HEK293 (cell line): ENCODE measurements around the gene NUF2.
A peak's percentile ranks its signal among the peaks of the same experiment; 100 is the strongest.

ENCODE experiments used
- GLIS2 ChIP-seq: fragments of 450-650 bp; formaldehyde crosslinking; IDR thresholded peaks from 2 replicates; pipeline ENCODE4 v1.5.1; 2016; ENCODE audit warnings: missing biosample characterization, missing genetic modification characterization
- KLF16 ChIP-seq: fragments of 450-650 bp; formaldehyde crosslinking; IDR thresholded peaks from 2 replicates; pipeline ENCODE4 v1.5.1; 2017; ENCODE audit warnings: missing biosample characterization, missing genetic modification characterization
- TCF7L2 ChIP-seq: IDR thresholded peaks from 2 replicates; pipeline ENCODE4 v1.6.1; 2011; ENCODE audit warnings: low read depth, mild to moderate bottlenecking, inconsistent platforms, low read length, moderate library complexity, borderline replicate concordance
- YY1 ChIP-seq: fragments of 450-650 bp; formaldehyde crosslinking; IDR thresholded peaks from 2 replicates; pipeline ENCODE4 v1.5.1; 2018; ENCODE audit warnings: missing biosample characterization, missing genetic modification characterization
- ZNF10 ChIP-seq: fragments of 450-650 bp; formaldehyde crosslinking; IDR thresholded peaks from 2 replicates; pipeline ENCODE4 v1.5.1; 2017; ENCODE audit warnings: missing biosample characterization, missing genetic modification characterization
- ZNF121 ChIP-seq: fragments of 450-650 bp; formaldehyde crosslinking; IDR thresholded peaks from 2 replicates; pipeline ENCODE4 v1.5.1; 2016; ENCODE audit warnings: missing biosample characterization, missing genetic modification characterization
- ZNF140 ChIP-seq: fragments of 450-650 bp; formaldehyde crosslinking; IDR thresholded peaks from 2 replicates; pipeline ENCODE4 v1.5.1; 2016; ENCODE audit warnings: missing biosample characterization, missing genetic modification characterization
- ZNF169 ChIP-seq: fragments of 450-650 bp; formaldehyde crosslinking; IDR thresholded peaks from 2 replicates; pipeline ENCODE4 v1.5.1; 2016; ENCODE audit warnings: missing biosample characterization, missing genetic modification characterization
- ZNF221 ChIP-seq: fragments of 450-650 bp; formaldehyde crosslinking; IDR thresholded peaks from 2 replicates; pipeline ENCODE4 v1.5.1; 2017; ENCODE audit warnings: missing biosample characterization, missing genetic modification characterization, borderline replicate concordance
- ZNF248 ChIP-seq: fragments of 450-650 bp; formaldehyde crosslinking; IDR thresholded peaks from 2 replicates; pipeline ENCODE4 v1.5.1; 2017; ENCODE audit warnings: missing biosample characterization, missing genetic modification characterization
- ZNF274 ChIP-seq, 2 experiments: fragments of 200-500 bp in 1 of 2; fragments of 450-650 bp in 1 of 2; sonication (Bioruptor generic) in 1 of 2; formaldehyde crosslinking in 1 of 2; IDR thresholded peaks; 2 replicates each; pipeline versions ENCODE4 v1.5.1 to v1.6.1; 2014 to 2016; ENCODE audit warnings: borderline replicate concordance in 1 of 2, inconsistent platforms in 1 of 2, low read length in 1 of 2, missing biosample characterization in 1 of 2, missing genetic modification characterization in 1 of 2
- ZNF292 ChIP-seq: fragments of 450-650 bp; formaldehyde crosslinking; IDR thresholded peaks from 2 replicates; pipeline ENCODE4 v1.5.1; 2016; ENCODE audit warnings: low read depth, missing biosample characterization, missing genetic modification characterization, borderline replicate concordance
- ZNF398 ChIP-seq: fragments of 450-650 bp; formaldehyde crosslinking; IDR thresholded peaks from 2 replicates; pipeline ENCODE4 v1.5.1; 2017; ENCODE audit warnings: missing biosample characterization, missing genetic modification characterization
- ZNF48 ChIP-seq: fragments of 450-650 bp; formaldehyde crosslinking; IDR thresholded peaks from 2 replicates; pipeline ENCODE4 v1.5.1; 2016; ENCODE audit warnings: missing biosample characterization, missing genetic modification characterization
- ZNF560 ChIP-seq: fragments of 450-650 bp; formaldehyde crosslinking; IDR thresholded peaks from 2 replicates; pipeline ENCODE4 v1.5.1; 2017; ENCODE audit warnings: missing biosample characterization, missing genetic modification characterization, borderline replicate concordance
- ZNF639 ChIP-seq: fragments of 450-650 bp; formaldehyde crosslinking; IDR thresholded peaks from 2 replicates; pipeline ENCODE4 v1.5.1; 2016; ENCODE audit warnings: missing biosample characterization, missing genetic modification characterization
- ZNF664 ChIP-seq: fragments of 450-650 bp; formaldehyde crosslinking; IDR thresholded peaks from 2 replicates; pipeline ENCODE4 v1.5.1; 2016; ENCODE audit warnings: missing biosample characterization, missing genetic modification characterization
- ZNF677 ChIP-seq: fragments of 450-650 bp; IDR thresholded peaks from 2 replicates; pipeline ENCODE4 v1.5.0; 2018; ENCODE audit warnings: missing biosample characterization, mild to moderate bottlenecking, missing genetic modification characterization, moderate library complexity
- ZNF747 ChIP-seq: fragments of 450-650 bp; formaldehyde crosslinking; IDR thresholded peaks from 2 replicates; pipeline ENCODE4 v1.5.1; 2016; ENCODE audit warnings: missing biosample characterization, missing genetic modification characterization
- ZNF768 ChIP-seq: fragments of 450-650 bp; formaldehyde crosslinking; IDR thresholded peaks from 2 replicates; pipeline ENCODE4 v1.5.1; 2018; ENCODE audit warnings: missing biosample characterization, mild to moderate bottlenecking, missing genetic modification characterization
- ZNF843 ChIP-seq: fragments of 450-650 bp; formaldehyde crosslinking; IDR thresholded peaks from 2 replicates; pipeline ENCODE4 v1.5.1; 2016; ENCODE audit warnings: missing biosample characterization, missing genetic modification characterization
- TF ChIP-seq, protein P1 (sequence below): fragments of 450-650 bp; formaldehyde crosslinking; IDR thresholded peaks from 2 replicates; pipeline ENCODE4 v1.5.1; 2016; ENCODE audit warnings: missing biosample characterization, missing genetic modification characterization, borderline replicate concordance
- TF ChIP-seq, protein P2 (sequence below): fragments of 450-650 bp; formaldehyde crosslinking; IDR thresholded peaks from 2 replicates; pipeline ENCODE4 v1.5.1; 2017; ENCODE audit warnings: missing biosample characterization, mild to moderate bottlenecking, missing genetic modification characterization, moderate library complexity
- TF ChIP-seq, protein P3 (sequence below): fragments of 450-650 bp; formaldehyde crosslinking; IDR thresholded peaks from 2 replicates; pipeline ENCODE4 v1.5.1; 2016; ENCODE audit warnings: missing biosample characterization, missing genetic modification characterization

The NUF2 gene

DNA sequence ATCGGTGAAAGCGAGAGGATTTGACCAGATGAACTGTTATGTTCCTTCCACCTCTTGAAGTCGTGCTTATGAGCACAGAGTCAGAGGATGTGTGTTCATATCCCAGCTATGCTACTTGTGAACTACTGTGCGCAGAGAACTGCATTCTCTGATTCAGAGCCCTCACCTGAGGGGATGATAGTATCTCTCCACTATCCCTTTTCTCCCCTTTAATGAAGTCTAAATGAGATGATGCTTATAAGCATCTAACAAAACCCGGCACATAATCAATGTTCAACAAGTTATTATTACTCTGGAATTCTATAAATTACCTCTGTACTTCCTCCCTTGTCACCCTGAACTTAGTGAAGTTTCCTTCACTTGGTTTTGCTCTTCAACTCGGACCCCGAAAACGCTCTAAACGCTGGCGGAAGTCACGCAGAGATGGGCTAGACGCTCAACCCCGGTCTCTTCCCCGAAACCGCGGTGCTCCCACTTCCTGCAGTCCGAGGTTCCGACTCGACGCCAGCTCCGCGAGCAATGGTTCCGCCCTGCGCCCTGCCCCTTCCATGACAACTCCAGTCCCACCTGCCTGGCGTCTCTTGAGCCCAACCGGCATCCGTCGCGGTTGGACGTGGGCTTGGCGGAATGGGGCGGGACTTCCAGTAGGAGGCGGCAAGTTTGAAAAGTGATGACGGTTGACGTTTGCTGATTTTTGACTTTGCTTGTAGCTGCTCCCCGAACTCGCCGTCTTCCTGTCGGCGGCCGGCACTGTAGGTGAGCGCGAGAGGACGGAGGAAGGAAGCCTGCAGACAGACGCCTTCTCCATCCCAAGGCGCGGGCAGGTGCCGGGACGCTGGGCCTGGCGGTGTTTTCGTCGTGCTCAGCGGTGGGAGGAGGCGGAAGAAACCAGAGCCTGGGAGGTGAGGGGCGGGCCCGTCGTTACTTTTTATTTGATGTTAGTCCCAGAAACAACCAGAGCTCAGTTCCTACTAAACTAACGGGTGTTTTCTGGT, at the start of gene NUF2 (continued):
- TF ChIP-seq, protein P1, sequence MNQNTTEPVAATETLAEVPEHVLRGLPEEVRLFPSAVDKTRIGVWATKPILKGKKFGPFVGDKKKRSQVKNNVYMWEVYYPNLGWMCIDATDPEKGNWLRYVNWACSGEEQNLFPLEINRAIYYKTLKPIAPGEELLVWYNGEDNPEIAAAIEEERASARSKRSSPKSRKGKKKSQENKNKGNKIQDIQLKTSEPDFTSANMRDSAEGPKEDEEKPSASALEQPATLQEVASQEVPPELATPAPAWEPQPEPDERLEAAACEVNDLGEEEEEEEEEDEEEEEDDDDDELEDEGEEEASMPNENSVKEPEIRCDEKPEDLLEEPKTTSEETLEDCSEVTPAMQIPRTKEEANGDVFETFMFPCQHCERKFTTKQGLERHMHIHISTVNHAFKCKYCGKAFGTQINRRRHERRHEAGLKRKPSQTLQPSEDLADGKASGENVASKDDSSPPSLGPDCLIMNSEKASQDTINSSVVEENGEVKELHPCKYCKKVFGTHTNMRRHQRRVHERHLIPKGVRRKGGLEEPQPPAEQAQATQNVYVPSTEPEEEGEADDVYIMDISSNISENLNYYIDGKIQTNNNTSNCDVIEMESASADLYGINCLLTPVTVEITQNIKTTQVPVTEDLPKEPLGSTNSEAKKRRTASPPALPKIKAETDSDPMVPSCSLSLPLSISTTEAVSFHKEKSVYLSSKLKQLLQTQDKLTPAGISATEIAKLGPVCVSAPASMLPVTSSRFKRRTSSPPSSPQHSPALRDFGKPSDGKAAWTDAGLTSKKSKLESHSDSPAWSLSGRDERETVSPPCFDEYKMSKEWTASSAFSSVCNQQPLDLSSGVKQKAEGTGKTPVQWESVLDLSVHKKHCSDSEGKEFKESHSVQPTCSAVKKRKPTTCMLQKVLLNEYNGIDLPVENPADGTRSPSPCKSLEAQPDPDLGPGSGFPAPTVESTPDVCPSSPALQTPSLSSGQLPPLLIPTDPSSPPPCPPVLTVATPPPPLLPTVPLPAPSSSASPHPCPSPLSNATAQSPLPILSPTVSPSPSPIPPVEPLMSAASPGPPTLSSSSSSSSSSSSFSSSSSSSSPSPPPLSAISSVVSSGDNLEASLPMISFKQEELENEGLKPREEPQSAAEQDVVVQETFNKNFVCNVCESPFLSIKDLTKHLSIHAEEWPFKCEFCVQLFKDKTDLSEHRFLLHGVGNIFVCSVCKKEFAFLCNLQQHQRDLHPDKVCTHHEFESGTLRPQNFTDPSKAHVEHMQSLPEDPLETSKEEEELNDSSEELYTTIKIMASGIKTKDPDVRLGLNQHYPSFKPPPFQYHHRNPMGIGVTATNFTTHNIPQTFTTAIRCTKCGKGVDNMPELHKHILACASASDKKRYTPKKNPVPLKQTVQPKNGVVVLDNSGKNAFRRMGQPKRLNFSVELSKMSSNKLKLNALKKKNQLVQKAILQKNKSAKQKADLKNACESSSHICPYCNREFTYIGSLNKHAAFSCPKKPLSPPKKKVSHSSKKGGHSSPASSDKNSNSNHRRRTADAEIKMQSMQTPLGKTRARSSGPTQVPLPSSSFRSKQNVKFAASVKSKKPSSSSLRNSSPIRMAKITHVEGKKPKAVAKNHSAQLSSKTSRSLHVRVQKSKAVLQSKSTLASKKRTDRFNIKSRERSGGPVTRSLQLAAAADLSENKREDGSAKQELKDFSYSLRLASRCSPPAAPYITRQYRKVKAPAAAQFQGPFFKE (tag by site-specific recombination): peak; percentile 97; the same call in 1 of the 2 replicates
- TF ChIP-seq ZNF221 (tag by site-specific recombination) (peak; percentile 86; the same call in 1 of the 2 replicates), YY1 (tag by site-specific recombination) (peak; percentile 95), TCF7L2 (peak; percentile 35; the same call in 1 of the 2 replicates), ZNF121 (tag by site-specific recombination) (peak; percentile 81), GLIS2 (tag by site-specific recombination) (no peak; the same call in 1 of the 2 replicates), ZNF169 (tag by site-specific recombination) (peak; percentile 80), ZNF639 (tag by site-specific recombination) (peak; percentile 100), ZNF747 (tag by site-specific recombination) (no peak), ZNF10 (peak; percentile 58; the same call in 1 of the 2 replicates), ZNF48 (no peak), KLF16 (tag by site-specific recombination) (peak; percentile 100), ZNF274 (IDR thresholded peaks at IDR 0.05; ENCODE audit: low read length) (no peak), ZNF274 (tag by site-specific recombination; IDR thresholded peaks at IDR 0.05; ENCODE audit: borderline replicate concordance) (no peak), ZNF140 (tag by site-specific recombination) (no peak), ZNF664 (tag by site-specific recombination) (peak; percentile 97), ZNF768 (tag by site-specific recombination) (peak; percentile 46; the same call in 1 of the 2 replicates), ZNF248 (tag by site-specific recombination) (no peak), ZNF292 (tag by site-specific recombination) (no peak), ZNF398 (peak; percentile 66), ZNF677 (tag by site-specific recombination) (peak; percentile 70; the same call in 1 of the 2 replicates), ZNF560 (tag by site-specific recombination) (no peak), ZNF843 (tag by site-specific recombination) (peak; percentile 92)
- TF ChIP-seq, protein P2, sequence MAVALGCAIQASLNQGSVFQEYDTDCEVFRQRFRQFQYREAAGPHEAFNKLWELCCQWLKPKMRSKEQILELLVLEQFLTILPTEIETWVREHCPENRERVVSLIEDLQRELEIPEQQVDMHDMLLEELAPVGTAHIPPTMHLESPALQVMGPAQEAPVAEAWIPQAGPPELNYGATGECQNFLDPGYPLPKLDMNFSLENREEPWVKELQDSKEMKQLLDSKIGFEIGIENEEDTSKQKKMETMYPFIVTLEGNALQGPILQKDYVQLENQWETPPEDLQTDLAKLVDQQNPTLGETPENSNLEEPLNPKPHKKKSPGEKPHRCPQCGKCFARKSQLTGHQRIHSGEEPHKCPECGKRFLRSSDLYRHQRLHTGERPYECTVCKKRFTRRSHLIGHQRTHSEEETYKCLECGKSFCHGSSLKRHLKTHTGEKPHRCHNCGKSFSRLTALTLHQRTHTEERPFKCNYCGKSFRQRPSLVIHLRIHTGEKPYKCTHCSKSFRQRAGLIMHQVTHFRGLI (tag by site-specific recombination): peak; percentile 100
- TF ChIP-seq, protein P3, sequence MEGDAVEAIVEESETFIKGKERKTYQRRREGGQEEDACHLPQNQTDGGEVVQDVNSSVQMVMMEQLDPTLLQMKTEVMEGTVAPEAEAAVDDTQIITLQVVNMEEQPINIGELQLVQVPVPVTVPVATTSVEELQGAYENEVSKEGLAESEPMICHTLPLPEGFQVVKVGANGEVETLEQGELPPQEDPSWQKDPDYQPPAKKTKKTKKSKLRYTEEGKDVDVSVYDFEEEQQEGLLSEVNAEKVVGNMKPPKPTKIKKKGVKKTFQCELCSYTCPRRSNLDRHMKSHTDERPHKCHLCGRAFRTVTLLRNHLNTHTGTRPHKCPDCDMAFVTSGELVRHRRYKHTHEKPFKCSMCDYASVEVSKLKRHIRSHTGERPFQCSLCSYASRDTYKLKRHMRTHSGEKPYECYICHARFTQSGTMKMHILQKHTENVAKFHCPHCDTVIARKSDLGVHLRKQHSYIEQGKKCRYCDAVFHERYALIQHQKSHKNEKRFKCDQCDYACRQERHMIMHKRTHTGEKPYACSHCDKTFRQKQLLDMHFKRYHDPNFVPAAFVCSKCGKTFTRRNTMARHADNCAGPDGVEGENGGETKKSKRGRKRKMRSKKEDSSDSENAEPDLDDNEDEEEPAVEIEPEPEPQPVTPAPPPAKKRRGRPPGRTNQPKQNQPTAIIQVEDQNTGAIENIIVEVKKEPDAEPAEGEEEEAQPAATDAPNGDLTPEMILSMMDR (tag by site-specific recombination): no peak; the same call in none of the 2 replicates
